Measurements from ENCODE around the gene CALCA. TPM values are rescaled to one million over a fixed set of nuclear protein-coding genes. Genes with fewer than 3 reads are reported as not detected.

Gene CALCA
- polyA plus RNA-seq, 12 donors = not detected

DNA sequence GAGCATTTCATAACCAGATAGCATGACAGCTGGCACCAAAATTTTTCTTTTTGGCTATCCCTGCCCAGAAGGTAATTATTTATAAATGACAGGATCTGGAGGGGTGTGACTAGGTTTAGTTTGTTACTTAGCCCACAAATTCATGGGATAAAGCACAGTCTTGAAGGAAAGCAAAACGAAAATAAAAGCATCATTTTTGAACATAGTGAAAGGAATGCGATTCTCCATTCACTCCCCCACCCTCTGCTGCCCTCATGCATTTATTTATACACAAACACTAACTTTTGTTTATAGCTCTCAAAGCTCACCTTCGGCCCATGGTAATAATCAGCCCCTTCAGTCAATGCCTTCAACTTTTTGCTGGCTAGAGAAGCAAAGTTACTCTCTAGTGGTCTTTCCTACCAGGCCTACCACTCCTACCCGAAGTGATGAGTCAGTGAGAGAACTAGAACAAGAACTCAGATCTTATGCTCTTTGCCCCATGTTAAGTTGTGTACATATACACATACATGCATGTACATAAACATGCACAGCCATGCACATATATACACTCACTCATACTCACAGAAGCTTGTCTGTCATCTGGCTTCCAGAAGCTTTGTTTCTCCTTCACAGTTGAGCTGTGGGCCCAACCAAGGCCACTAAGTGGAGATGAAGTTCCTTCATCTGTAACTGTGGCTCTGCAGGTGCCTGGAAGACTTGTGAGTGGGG lies 22.6 kb downstream of the CALCA start:
- no peak for DNase-seq

DNA sequence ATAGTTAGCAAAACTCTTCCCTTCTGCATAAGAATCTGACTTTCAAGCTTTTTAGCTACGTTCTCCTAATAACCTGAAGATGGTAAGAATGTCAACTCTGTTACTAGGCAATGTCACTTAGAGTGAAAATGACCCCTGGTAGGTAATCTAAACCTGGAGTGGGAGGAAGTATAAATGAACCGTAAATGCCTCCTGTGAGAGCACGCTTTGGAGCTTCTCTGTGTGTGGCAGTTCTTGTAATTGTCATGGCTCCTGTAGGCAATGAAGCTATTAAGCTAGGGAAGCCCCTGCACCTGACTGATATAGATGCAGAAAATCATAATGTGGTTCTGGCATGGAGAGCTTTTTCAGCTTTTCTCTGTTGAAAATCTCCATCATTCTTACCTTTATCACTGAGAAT lies 29.4 kb downstream of the CALCA start:
- DNase-seq = no peak

DNA sequence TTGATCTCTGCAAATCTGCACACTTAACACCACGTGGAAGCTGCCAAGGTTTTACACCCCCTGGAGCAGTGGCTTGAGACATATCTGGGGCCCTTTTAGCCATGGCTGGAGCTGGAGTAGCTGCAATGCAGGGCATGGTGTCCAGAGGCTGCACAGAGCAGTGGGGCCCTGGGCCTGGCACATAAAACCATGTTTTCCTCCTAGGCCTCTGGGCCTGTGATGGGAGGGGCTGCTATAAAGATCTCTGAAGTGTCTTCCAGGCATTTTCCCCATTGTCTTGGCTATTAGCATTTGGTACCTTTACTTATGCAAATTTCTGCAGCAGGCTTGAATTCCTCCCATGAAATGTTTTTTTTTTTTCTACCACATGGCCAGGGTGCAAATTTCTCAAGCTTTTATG lies 33.2 kb downstream of the CALCA start:
- DNase-seq = no peak

DNA sequence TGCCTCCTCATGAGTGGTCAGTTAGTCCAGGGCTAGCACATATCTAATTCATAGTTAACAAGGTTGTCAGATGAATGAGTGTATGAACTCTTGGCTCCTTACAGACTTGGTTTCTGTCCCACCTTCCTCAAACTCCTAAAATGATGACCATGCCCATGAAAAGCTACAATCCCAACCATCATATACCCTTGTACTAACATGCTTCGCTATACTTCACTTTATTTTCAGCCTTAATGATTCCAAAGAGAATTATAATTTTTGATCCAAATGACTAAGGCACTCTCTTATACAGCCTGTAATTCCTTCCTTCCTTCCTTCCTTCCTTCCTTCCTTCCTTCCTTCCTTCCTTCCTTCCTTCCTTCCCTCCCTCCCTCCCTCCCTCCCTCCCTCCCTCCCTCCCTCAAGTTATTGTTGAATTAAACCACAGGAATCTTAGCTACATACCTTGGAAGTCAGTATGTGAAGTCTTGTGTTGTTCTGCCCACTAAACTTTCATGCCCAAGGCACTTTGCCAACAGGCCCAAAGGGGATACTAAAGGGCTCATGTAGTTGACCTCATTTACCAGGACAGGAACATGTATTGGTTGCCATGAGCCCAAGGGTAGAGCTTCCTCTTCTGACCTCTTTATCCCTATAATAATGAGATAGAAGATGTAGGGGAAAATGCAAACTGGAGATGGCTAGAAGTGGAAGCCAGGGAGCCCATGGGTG lies 37.4 kb downstream of the CALCA start:
- no peak for DNase-seq

DNA sequence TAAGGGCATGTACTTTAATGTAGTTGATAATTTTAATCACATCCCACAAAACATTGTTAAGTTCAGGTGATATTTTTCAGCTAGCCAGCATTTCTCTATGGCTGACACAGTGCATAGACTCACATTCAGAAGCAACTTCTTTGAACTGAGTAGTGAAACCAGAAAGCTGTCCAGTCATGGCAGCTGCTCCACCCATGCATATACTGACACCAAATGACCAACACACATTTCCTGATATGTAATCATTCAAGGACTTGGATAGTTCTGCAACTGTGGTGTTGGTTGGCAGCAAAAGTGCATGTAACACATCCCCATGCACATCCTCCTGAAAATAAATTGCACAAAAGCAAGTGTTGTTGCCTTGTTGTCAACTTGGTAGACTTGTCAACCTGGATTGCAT lies 39.7 kb downstream of the CALCA start:
- no peak for DNase-seq

DNA sequence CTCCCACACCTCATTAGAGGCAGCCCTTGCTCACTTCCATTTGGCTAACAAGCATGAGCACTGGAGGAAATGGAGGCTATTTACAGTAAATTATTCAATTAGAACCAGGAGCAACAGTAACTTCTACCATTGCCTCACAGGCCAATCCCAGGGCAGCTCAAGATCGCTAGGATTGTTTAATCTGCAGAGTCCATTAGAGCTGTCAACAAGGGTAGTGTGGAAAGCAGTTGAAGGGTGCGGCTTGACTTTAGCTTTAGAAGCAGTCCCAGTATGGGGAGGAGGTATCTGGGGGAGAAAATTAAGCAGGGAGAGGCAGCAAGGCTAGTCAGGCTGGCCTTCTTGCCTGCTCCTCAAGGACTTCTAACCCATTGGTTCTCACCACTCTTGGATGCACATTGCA lies 41.8 kb downstream of the CALCA start:
- DNase-seq = no peak

DNA sequence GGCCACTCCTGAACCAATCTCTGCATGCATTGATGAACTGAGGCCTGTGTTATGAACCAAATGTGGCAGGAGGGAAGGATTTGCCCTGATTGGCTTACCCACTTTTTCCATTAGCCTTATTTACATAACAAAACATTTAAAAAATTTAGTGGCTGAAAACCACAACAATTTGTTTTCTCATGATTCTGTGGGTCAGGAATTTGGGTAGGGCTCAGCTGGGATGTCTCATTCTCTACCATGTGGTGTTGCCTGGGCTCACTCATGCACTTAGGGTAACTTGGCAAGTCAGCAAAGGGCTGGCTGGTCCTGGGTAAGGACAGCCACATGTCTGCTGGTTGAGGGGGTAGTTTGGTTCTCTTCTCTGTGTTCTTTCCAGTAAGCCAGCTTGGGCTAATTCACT lies 45.0 kb downstream of the CALCA start:
- no peak for DNase-seq

DNA sequence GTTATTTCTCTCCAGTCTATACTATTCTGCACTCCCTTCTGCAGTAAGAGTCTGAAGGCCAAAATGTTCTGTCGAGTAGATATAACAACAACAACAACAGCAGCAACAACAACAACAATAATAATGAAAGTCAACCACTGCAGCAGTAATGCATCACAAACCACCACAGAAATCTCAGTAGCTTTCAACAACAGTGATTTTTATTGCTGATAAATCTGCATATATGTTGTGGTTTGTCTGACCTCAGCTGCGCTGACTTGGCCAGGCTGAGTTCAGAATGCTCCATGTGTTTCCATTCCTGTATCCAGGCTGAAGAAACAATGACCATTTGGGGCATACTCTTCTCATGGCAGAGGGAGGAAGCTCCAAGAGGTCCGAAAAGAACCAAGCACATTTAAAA lies 47.8 kb downstream of the CALCA start:
- no peak for DNase-seq

Other genes with a start within 250 kb of the CALCA start
- 10 to 100 TPM in 11 of 12 donors, not detected in 1; 12.2 to 22.8 (median 15.9) TPM for gene CYP2R1, start 80.1 kb downstream of the CALCA start, polyA plus RNA-seq (ENCODE audit: insufficient read length in 12 of 12)
- gene CALCB, start 101.2 kb upstream of the CALCA start, polyA plus RNA-seq (ENCODE audit: insufficient read length in 12 of 12) = 1 to 10 TPM in 4 of 12 donors, under 1 TPM in 5, not detected in 3; 0.15 to 3.0 (median 0.46) TPM
- gene INSC, start 142.6 kb upstream of the CALCA start, polyA plus RNA-seq (ENCODE audit: insufficient read length in 12 of 12) = 1 to 10 TPM in 10 of 12 donors, not detected in 2; 1.0 to 3.0 (median 1.4) TPM